ENCODE measurements around the gene B4GALNT4.
"Not testable (repeated sequence)": the region's sequence is repeated elsewhere in the genome, so short reads cannot be mapped to it uniquely, and the experiment has no call there.

B4GALNT4 gene

DNA sequence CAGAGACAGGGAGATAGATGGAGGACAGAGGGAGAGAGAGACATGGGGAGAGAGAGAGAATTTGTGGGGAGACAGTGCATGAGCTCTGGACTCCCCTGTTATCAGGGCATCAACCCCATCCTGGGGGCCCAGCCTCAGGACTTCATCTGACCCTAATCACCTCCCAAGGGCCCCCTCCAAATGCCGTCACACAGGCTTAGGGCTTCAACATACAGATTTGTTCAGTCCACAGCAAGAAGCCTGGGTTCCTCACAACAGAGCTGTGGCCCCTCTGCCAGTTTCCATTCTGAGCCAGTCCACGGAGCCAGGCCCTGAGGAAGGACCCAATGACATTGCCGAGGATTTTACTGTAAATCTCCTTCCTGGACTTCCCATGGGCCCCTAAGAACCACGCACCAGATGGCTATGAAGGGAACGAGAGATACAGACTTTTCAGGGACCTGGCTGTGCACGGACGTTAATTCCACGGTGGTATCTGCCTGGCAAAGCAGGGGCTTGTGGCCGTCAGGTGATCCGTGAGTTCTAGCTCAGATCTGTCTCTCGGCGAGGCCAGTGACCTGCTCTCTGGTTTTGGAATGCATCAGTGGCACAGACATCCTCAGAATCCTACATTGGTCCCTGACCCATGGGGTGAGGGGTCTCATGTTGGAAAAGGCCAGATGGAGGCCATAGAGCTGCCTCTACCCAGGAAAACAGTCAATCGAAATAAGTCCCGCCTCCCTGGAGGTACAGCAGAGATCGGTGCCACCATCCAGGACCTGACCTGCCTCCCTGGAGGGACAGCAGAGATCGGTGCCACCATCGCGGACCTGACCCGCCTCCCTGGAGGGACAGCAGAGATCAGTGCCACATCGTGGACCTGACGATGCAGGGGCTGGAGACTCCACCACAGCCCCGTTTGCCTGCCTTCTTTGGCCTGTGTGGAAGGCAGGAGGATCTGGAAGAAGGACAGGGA lies 8.7 kb upstream of the B4GALNT4 start:
- no peak for DNase-seq

GRCh38 chr11:362642-363442 lies 6.5 kb upstream of the B4GALNT4 start:
- DNase-seq: no peak

DNA sequence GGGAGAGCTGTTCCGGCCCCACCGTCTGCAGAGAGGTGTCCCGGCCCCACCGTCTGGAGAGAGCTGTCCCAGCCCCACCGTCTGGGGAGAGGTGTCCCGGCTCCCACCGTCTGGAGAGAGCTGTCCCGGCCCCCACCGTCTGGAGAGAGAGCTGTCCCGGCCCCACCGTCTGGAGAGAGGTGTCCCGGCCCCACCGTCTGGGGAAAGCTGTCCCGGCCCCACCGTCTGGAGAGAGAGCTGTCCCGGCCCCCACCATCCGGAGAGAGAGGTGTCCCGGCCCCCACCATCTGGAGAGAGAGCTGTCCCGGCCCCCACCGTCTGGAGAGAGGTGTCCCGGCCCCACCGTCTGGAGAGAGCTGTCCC lies 5.9 kb upstream of the B4GALNT4 start:
- DNase-seq: not testable (repeated sequence)

DNA sequence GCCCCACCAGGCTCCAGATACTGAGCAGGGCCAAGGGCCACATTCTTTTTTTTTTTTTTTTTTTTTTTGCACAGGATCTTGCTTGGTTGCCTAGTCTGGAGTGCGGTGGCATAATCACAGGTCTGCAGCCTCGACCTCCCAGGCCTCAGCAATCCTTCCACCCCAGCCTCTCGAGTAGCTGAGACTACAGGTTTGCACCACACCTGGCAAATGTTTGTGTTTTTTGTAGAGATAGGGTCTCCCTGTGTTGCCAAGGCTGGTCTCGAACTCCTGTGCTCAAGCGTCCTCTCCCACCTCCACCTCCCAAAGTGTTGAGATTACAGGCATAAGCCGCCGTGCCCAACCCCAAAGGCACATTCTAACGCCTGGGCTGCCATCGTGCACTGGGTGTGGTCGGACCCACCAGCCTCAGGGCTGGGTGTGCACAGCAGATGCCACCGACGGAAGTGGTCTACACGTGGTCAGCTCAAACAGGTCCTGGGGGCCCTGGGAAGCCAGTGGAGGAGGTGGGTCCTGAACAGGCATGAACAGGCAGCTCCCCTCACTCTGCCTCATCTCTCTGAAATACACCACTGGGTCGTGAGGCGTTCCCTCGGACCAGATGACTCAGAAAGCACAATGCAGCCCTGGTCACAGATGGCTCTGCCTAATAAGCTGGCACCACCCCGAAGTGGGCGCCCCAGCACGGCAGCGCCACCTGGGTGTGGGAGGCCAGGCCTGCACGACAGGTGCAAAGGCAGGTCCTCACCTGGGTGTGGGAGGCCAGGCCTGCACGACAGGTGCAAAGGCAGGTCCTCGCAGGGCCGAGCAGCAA lies 5.1 kb upstream of the B4GALNT4 start:
- no peak for DNase-seq

DNA sequence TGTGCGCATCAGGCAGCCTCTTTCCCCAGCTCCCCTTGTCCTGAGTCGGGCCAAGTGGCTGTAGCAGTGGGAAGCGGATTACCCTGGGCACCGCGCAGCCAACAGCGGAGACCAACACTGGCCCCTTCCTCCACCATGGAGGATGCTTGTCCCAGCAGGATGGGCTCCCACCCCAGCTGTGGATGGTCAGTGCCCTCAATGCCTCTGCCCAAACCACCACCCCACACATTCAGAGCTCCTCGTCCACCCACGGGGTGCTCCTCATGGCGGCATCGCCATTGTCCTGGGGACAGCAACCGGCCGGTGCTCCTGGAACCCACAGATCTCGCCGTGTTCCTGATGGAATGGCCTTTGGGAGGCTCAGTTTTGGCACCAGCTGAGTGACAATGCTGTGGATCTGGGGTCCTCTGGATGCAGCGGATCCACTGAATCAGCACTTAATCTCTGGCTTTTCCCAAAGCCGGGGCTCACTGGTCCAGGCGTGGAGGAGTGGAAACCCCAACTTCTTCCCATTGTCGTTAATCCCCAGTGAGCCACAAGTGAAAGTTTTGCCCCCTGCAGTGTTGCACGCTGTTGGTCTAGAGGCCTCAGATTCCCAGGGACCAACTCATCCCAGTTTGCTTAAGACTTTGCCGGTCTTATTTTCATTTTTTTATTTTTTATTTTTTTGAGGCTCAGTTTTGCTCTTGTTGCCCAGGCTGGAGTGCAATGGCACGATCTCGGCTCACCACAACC lies 4.1 kb upstream of the B4GALNT4 start:
- DNase-seq: no peak

DNA sequence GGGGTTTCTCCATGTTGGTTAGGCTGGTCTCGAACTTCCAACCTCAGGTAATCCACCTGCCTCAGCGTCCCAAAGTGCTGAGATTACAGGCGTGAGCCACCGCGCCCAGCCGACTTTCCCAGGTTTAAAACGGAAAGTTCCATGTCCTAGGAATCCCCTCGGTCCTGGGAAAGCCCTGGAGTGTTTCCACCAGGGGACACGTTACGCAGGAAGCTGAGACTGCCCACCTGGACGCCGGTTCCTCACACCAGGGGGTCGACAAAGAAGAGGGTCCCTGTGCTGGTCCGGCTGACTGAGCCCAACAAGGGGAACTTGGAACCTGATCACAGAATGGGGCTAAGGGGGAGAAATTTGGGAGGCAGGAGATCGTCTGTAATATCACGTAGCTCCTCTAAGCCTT lies 3.5 kb upstream of the B4GALNT4 start:
- no peak for DNase-seq

GRCh38 chr11:367956-368413 lies 1.3 kb upstream of the B4GALNT4 start:
- DNase-seq: no peak

- DNase-seq: no peak
Measured at GRCh38 chr11:368414-369335, 624 bp upstream of the B4GALNT4 start.

GRCh38 chr11:370070-370941 lies 1.0 kb downstream of the B4GALNT4 start:
- DNase-seq: no peak

GRCh38 chr11:371051-371450 lies 1.8 kb downstream of the B4GALNT4 start:
- DNase-seq: no peak

DNA sequence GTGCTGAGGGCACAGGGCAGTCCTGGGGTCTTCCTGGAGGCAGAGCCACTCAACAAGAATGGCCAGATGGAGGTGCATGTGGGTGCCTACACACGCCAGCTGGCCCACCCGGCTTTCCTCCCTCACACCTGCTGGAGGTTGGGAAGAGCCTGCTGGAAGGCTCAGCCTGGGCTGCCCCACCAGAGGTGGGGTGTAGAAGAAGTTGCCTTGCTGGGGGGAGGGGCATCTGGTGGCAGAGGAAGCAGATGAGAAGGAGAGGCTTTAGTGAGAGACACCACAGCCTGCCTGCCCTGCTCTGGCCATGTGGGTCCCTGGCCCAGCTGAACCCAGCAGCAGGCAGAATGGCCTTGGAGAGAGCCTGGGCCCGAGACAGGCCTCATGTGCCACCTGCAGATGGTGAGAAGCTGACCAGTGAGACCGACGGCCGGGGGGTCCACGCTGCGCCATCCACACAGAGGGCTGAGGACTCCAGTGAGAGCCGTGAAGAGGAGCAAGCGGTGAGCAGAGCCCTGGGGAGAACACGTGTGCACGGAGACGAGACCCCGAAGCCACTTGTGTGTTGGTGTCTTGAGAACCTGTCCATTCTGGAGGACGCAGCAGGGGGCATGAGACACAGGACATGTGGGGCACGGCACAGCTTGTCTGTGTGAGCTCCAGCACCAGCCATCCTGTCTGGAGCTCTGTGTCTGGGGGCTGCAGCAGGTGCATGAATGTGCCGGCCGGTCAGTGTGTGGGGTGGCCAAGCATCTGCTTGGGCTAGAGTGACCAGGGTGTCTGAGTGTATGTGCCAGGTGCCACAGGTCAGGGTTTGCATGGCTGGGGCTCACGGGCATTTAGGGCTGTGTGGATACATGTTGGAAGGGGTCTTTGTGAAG lies 2.7 kb downstream of the B4GALNT4 start:
- no peak for DNase-seq

GRCh38 chr11:372809-373715 lies 3.8 kb downstream of the B4GALNT4 start:
- no peak for DNase-seq

- DNase-seq: no peak
Measured at GRCh38 chr11:373716-374551, 4.6 kb downstream of the B4GALNT4 start.

- DNase-seq: no peak
Measured at GRCh38 chr11:375065-376025, 6.0 kb downstream of the B4GALNT4 start.

DNA sequence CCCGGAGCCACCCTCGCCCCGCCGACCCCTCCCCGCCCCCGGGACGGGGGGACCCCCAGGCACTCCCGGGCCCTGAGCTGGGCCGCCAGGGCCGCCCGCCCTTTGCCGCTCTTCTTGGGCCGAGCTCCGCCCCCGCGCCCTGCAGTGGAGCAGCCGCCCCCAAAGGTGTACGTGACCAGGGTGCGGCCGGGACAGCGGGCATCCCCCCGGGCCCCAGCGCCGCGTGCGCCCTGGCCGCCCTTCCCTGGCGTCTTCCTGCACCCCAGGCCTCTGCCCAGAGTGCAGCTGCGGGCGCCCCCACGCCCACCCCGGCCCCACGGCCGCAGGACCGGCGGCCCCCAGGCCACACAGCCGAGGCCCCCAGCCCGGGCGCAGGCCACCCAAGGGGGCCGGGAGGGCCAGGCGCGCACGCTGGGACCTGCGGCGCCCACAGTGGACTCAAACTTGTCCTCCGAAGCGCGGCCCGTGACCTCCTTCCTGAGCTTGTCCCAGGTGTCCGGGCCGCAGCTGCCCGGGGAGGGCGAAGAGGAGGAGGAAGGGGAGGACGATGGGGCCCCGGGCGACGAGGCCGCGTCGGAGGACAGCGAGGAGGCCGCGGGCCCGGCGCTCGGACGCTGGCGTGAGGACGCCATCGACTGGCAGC lies 7.4 kb downstream of the B4GALNT4 start:
- no peak for DNase-seq
